GM12878 (cell line): ENCODE data around the gene HMGCR. TPM values are rescaled to one million over a fixed set of nuclear protein-coding genes. Genes with fewer than 3 reads are reported as not detected.

ENCODE experiments used
- ATAC-seq: fragments of 200-7000 bp; cut with Tn5 transposase; 3 replicates; pipeline ENCODE4 v1.9.1; 2020; ENCODE audit warnings: mild to moderate bottlenecking, moderate library complexity
- BruUV-seq: library from RNA; stranded (reverse); fragments of 400-500 nt; replicated peaks from 2 replicates; lab custom pipeline; 2021; lab: Mats Ljungman, UMichigan
- CTCF ChIA-PET: fragments of 300-600 bp; sonication (Branson Sonifier 250); formaldehyde crosslinking; extraction: SDS; loops from one replicate; lab custom pipeline; 2021; ENCODE audit warnings: inconsistent platforms; lab: Yijun Ruan, JAX
- POLR2A ChIA-PET: fragments of 350-600 bp; formaldehyde crosslinking; extraction: SDS; loops from one replicate; lab custom pipeline; 2021; ENCODE audit warnings: inconsistent platforms; lab: Charles Lee
- RAD21 ChIA-PET: fragments of 300-600 bp; sonication (Branson Sonifier 250); formaldehyde crosslinking; loops from one replicate; lab custom pipeline; 2023; ENCODE audit warnings: antibody characterized with exemption; ENCODE audit not compliant: unreplicated experiment; lab: Charles Lee
- SMC1A ChIA-PET: fragments of 300-600 bp; sonication (Branson Sonifier 250); formaldehyde crosslinking; loops from one replicate; lab custom pipeline; 2023; ENCODE audit not compliant: unreplicated experiment, uncharacterized antibody; lab: Charles Lee
- DNase-seq: peaks from one replicate; pipeline ENCODE4 v3.0.0-alpha.2; 2011; ENCODE audit warnings: low read depth, low spot score
- FAIRE-seq: peaks from 3 replicates; lab custom pipeline; 2011; peaks lifted over from hg19 to GRCh38; lab: Jason Lieb, UNC
- H2AFZ ChIP-seq: 2 replicates; pipeline ENCODE4 v1.6.0; 2011; ENCODE audit warnings: low read depth, low read length, control low read depth; ENCODE audit not compliant: control insufficient read depth
- H3K27ac ChIP-seq: 2 replicates; pipeline ENCODE4 v1.5.1; 2011; ENCODE audit warnings: control low read depth; ENCODE audit not compliant: control insufficient read depth, insufficient read depth
- H3K27me3 ChIP-seq, 2 experiments: replicated peaks in 1 of 2; 2 replicates each; pipeline versions ENCODE4 v1.6.0 to v1.6.1; 2011; ENCODE audit warnings: low read length in 1 of 2; ENCODE audit not compliant: control insufficient read depth in 2 of 2, insufficient read depth in 2 of 2
- H3K36me3 ChIP-seq, 2 experiments: 2 replicates each; pipeline ENCODE4 v1.5.1; 2011; ENCODE audit warnings: low read length in 1 of 2; ENCODE audit not compliant: control insufficient read depth in 2 of 2, insufficient read depth in 2 of 2
- H3K4me1 ChIP-seq: 2 replicates; pipeline ENCODE4 v1.6.1; 2011; ENCODE audit warnings: mild to moderate bottlenecking, low read length, moderate library complexity, mixed read lengths; ENCODE audit not compliant: control insufficient read depth, insufficient read depth
- H3K4me2 ChIP-seq: 2 replicates; pipeline ENCODE4 v1.6.0; 2011; ENCODE audit warnings: control low read depth; ENCODE audit not compliant: control insufficient read depth, insufficient read depth
- H3K4me3 ChIP-seq: fragments of 200-600 bp; sonication (generic); 2 replicates; pipeline ENCODE4 v1.5.1; 2016
- H3K79me2 ChIP-seq: 2 replicates; pipeline ENCODE4 v1.6.0; 2011; ENCODE audit warnings: low read length; ENCODE audit not compliant: control insufficient read depth, insufficient read depth
- H3K9ac ChIP-seq: 2 replicates; pipeline ENCODE4 v1.8.0; 2011; ENCODE audit warnings: low read length, control low read depth, mixed read lengths; ENCODE audit not compliant: control insufficient read depth, insufficient read depth
- H3K9me3 ChIP-seq: replicated peaks from 3 replicates; pipeline ENCODE4 v1.5.1; 2011; ENCODE audit warnings: mild to moderate bottlenecking, low read length; ENCODE audit not compliant: control insufficient read depth, insufficient read depth
- H4K20me1 ChIP-seq: 2 replicates; pipeline ENCODE4 v1.6.0; 2011; ENCODE audit not compliant: control insufficient read depth, insufficient read depth
- ATF2 ChIP-seq: IDR thresholded peaks from 2 replicates; pipeline ENCODE4 v1.6.1; 2012; ENCODE audit warnings: low read length, inconsistent platforms
- CBX3 ChIP-seq: fragments of 200-600 bp; sonication (generic); IDR thresholded peaks from 2 replicates; pipeline ENCODE4 v1.6.1; 2016; ENCODE audit warnings: low read depth, borderline replicate concordance
- CREB1 ChIP-seq: IDR thresholded peaks from 2 replicates; pipeline ENCODE4 v1.6.1; 2012; ENCODE audit warnings: low read depth, mild to moderate bottlenecking, inconsistent platforms
- E2F8 ChIP-seq: fragments of 450-650 bp; IDR thresholded peaks from 2 replicates; pipeline ENCODE4 v1.6.1; 2018; ENCODE audit warnings: mild to moderate bottlenecking, low read depth, moderate library complexity; ENCODE audit not compliant: partially characterized antibody
- ESRRA ChIP-seq: IDR thresholded peaks from 2 replicates; pipeline ENCODE4 v1.6.1; 2012; ENCODE audit warnings: mild to moderate bottlenecking, low read length, improper control_type of control experiment
- MEF2B ChIP-seq: fragments of 450-650 bp; IDR thresholded peaks from 2 replicates; pipeline ENCODE4 v1.6.1; 2018; ENCODE audit warnings: mild to moderate bottlenecking, moderate library complexity; ENCODE audit not compliant: partially characterized antibody, poor library complexity, severe bottlenecking
- MTA2 ChIP-seq: fragments of 450-650 bp; IDR thresholded peaks from 2 replicates; pipeline ENCODE4 v1.6.1; 2016; ENCODE audit warnings: low read depth, mild to moderate bottlenecking, moderate library complexity
- MXI1 ChIP-seq: fragments of 150-350 bp; IDR thresholded peaks from 2 replicates; pipeline ENCODE4 v1.6.1; 2011; ENCODE audit warnings: low read depth, mild to moderate bottlenecking, inconsistent platforms, low read length, improper control_type of control experiment
- PAX8 ChIP-seq: fragments of 450-650 bp; IDR thresholded peaks from 2 replicates; pipeline ENCODE4 v1.6.1; 2017; ENCODE audit warnings: mild to moderate bottlenecking, moderate library complexity
- RUNX3 ChIP-seq: IDR thresholded peaks from 2 replicates; pipeline ENCODE4 v1.6.1; 2012; ENCODE audit warnings: low read length, inconsistent platforms
- WGBS: methylation state at CpG from one replicate; pipeline ENCODE4 v1.1.6; 2016; ENCODE audit warnings: low lambda C conversion rate; ENCODE audit not compliant: insufficient replicate concordance, insufficient coverage; ENCODE audit errors: missing lambda C conversion rate; 5-methylcytosine and 5-hydroxymethylcytosine counted together
- in situ Hi-C: fragments of 300-500 bp; cut with MboI; formaldehyde crosslinking; loops from 9 replicates; pipeline ENCODE4 v1.14.3; 2018; ENCODE audit warnings: mixed read lengths
- intact Hi-C: fragments of 100-400 bp; cut with micrococcal nuclease; formaldehyde crosslinking; loops from one replicate; pipeline ENCODE4 v1.14.2; 2022; ENCODE audit not compliant: unreplicated experiment
- polyA plus RNA-seq, 11 experiments: library from polyadenylated mRNA; depleted of rRNA in 4 of 11; unstranded in 6 of 11; stranded (reverse) in 5 of 11; fragments of >200 nt; fragmentation: Nextera tagmentation in 4 of 11; fragmentation: Illumina TruSeq in 1 of 11; extraction: Ambion mirVana in 4 of 11; extraction: Trizol in 1 of 11; gene quantifications; 1 replicate in 1 of 11; 2 replicates in 10 of 11; pipeline versions ENCODE4 v1.2.1 to v1.2.3, GENCODE V29; 2011 to 2016; ENCODE audit warnings: inconsistent platforms in 2 of 11, missing spikeins in 2 of 11, low read depth in 1 of 11
- total RNA-seq, 4 experiments: library from RNA; depleted of rRNA in 3 of 4; stranded (reverse); fragments of >200 nt in 3 of 4; fragmentation: Illumina TruSeq in 1 of 4; extraction: Trizol in 1 of 4; gene quantifications; 2 replicates each; pipeline versions ENCODE4 v1.2.1 to v1.2.3, GENCODE V29; 2013 to 2021
- TF ChIP-seq, protein P1 (sequence below): fragments of 450-650 bp; conservative IDR thresholded peaks from 2 replicates; pipeline ENCODE4 v1.6.1; 2017; ENCODE audit warnings: mild to moderate bottlenecking, moderate library complexity

HMGCR gene
- total and polyA plus RNA-seq, 10 of the 15 experiments (the other 5 are each of a cell fraction or from before 2014, with no cell fraction given) = 30.8 to 119 (median 73.9) TPM

DNA sequence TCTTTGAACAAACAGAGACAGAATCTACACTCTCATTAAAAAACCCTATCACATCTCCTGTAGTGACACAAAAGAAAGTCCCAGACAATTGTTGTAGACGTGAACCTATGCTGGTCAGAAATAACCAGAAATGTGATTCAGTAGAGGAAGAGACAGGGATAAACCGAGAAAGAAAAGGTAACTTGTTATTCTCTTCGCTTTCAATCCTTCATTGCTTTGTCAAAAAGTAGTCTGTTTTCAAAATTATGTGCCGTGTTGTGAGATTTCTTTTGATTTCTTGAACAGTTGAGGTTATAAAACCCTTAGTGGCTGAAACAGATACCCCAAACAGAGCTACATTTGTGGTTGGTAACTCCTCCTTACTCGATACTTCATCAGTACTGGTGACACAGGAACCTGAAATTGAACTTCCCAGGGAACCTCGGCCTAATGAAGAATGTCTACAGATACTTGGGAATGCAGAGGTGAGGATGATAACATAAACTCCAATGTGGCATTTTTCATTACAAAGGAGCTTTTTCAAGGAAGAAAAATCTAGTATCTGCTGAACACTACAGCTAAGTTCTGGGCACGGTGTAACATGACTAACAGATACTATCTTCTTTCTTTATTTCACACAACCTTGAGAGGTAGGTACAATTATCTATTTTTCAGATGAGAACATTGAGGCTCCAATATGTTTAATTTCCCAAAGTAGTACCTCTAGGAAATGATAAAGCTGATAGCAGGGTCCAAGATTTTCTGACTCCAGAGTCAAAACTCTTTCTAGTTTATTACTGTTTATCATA is 14.3 kb downstream of the HMGCR start (continued):
- TF ChIP-seq MTA2 (peak; percentile 12; the same call in 1 of the 2 replicates), PAX8 (no peak), CBX3 (no peak), RUNX3 (peak; percentile 66)

GRCh38 chr5:75355236-75355635 is 18.2 kb downstream of the HMGCR start:
- 98% methylated on average over 6 of the region's 6 CpGs for WGBS

More at GRCh38 chr5:75355236-75355635, 18.2 kb downstream of the HMGCR start:
- no peak overlapping the region for H2AFZ ChIP-seq
- no peak overlapping the region for H3K4me3 ChIP-seq
- FAIRE-seq = no peak
- no peaks in the 10 kb centered on the region; the same call in 1 of the 2 replicates for H3K79me2 ChIP-seq
- H3K9me3 ChIP-seq = no peaks in the 10 kb centered on the region
- H3K27ac ChIP-seq = no peak overlapping the region
- BruUV-seq = no TSS peak
- CTCF ChIA-PET = no interaction called here
- H3K9ac ChIP-seq = no peak overlapping the region
- no peak for ATAC-seq
- peaks cover 9 to 66% of the 10 kb centered on the region in 2 experiments for H3K36me3 ChIP-seq
- H3K4me1 ChIP-seq = no peaks in the 10 kb centered on the region; the same call in 1 of the 2 replicates
- TF ChIP-seq E2F8 = no peak
- TF ChIP-seq ATF2 = no peak
- TF ChIP-seq ESRRA = no peak
- no peak for TF ChIP-seq MXI1
- TF ChIP-seq, protein P1, sequence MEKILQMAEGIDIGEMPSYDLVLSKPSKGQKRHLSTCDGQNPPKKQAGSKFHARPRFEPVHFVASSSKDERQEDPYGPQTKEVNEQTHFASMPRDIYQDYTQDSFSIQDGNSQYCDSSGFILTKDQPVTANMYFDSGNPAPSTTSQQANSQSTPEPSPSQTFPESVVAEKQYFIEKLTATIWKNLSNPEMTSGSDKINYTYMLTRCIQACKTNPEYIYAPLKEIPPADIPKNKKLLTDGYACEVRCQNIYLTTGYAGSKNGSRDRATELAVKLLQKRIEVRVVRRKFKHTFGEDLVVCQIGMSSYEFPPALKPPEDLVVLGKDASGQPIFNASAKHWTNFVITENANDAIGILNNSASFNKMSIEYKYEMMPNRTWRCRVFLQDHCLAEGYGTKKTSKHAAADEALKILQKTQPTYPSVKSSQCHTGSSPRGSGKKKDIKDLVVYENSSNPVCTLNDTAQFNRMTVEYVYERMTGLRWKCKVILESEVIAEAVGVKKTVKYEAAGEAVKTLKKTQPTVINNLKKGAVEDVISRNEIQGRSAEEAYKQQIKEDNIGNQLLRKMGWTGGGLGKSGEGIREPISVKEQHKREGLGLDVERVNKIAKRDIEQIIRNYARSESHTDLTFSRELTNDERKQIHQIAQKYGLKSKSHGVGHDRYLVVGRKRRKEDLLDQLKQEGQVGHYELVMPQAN = no peak
- no peak for TF ChIP-seq CREB1
- TF ChIP-seq MEF2B = no peak
- no peak for DNase-seq
- POLR2A ChIA-PET = interaction anchor here (0.6 to 1.0 kb wide), 3 partner anchors 10 to 1421 kb away, joined by 3 read pairs; no protein-coding TSS in a partner anchor
- H3K27me3 ChIP-seq = no peaks in the 10 kb centered on the region
- RAD21 ChIA-PET = interaction anchor here (0.7 to 1.1 kb wide), 2 partner anchors 14 to 18 kb away, joined by 3 to 5 read pairs; partner anchors contain the start of gene HMGCR
- no peaks in the 10 kb centered on the region for H4K20me1 ChIP-seq
- intact Hi-C loops = loop anchor here (10.0 kb wide), 1 partner anchor 60 kb away; no protein-coding TSS in a partner anchor
- SMC1A ChIA-PET = interaction anchor here (0.6 to 3.3 kb wide), 3 partner anchors 10 to 323 kb away, joined by 3 to 10 read pairs (median 4); no protein-coding TSS in a partner anchor
- no peak overlapping the region for H3K4me2 ChIP-seq
- in situ Hi-C loops = no loop called here
